ENCODE results near the gene SFXN3. TPM values are rescaled to one million over a fixed set of nuclear protein-coding genes. Genes with fewer than 3 reads are reported as not detected.

Gene SFXN3
- total and polyA plus RNA-seq, 2 of the 8 experiments (the other 6 are each of a cell fraction or from before 2014, with no cell fraction given): 2.6 to 2.8 TPM

GRCh38 chr10:101065481-101066145 is 34.6 kb downstream of the SFXN3 start:
- H4K8ac ChIP-seq (ENCODE audit: extremely low read depth, insufficient read depth, low read length): no peak overlapping the region
- no peak overlapping the region for H2BK120ac ChIP-seq (replicated peaks; ENCODE audit: low read depth, low read length)
- H3K4me1 ChIP-seq (replicated peaks in 1 of 4; ENCODE audit: control insufficient read depth in 3 of 4, insufficient read depth in 4 of 4, low read length in 3 of 4): peaks cover 4 to 35% (median 23%) of the 10 kb centered on the region in 4 experiments
- H3K4ac ChIP-seq (replicated peaks; ENCODE audit: insufficient read length, low read depth, low read length): no peak overlapping the region
- H3K27me3 ChIP-seq (replicated peaks in 1 of 4; ENCODE audit: control insufficient read depth in 3 of 4, extremely low read depth in 1 of 4, insufficient read depth in 3 of 4, low read length in 3 of 4): peaks cover 53 to 67% (median 61%) of the 10 kb centered on the region in 4 experiments
- H3K9ac ChIP-seq (replicated peaks in 1 of 4; ENCODE audit: extremely low read depth in 1 of 4, low read depth in 3 of 4, low read length in 3 of 4): no peak overlapping the region
- no peak overlapping the region for H4K5ac ChIP-seq (ENCODE audit: insufficient read length, low read depth, low read length)
- no peaks in the 10 kb centered on the region for H3K9me3 ChIP-seq (ENCODE audit: insufficient read depth in 2 of 2, low read depth in 1 of 2, low read length in 1 of 2)
- H3K36me3 ChIP-seq (ENCODE audit: control insufficient read depth in 2 of 4, insufficient read depth in 4 of 4, low read length in 3 of 4): no peaks in the 10 kb centered on the region; a peak in 1 of 8 replicates
- H3K4me2 ChIP-seq (ENCODE audit: insufficient read depth in 1 of 2, low read depth in 2 of 2, low read length in 2 of 2): peak overlapping the region; percentile 80 to 100
- H2BK20ac ChIP-seq (ENCODE audit: low read length): no peak overlapping the region
- H3K56ac ChIP-seq (replicated peaks; ENCODE audit: insufficient read length, low read depth, low read length): no peak overlapping the region
- ChIA-PET POLR2A (ENCODE audit: partially characterized antibody) (interaction anchor here (8.4 kb wide), 1 partner anchor 17 kb away, joined by 85 read pairs; no protein-coding TSS in a partner anchor), CTCF (ENCODE audit: partially characterized antibody) (interaction anchor here (0.7 to 59.5 kb wide), 7 partner anchors 9 to 1581 kb away, joined by 3 to 2176 read pairs (median 48); partner anchors contain the start of genes KAZALD1, PDZD7 and SFXN3)
- H3K27ac ChIP-seq (ENCODE audit: low read depth, low read length): no peak overlapping the region
- peak overlapping the region; percentile 22; the same call in 1 of the 2 replicates for H2BK12ac ChIP-seq (ENCODE audit: low read depth, low read length)
- FAIRE-seq: no peak
- peaks cover 0 to 19% of the 10 kb centered on the region in 2 experiments for H4K20me1 ChIP-seq (replicated peaks in 1 of 2; ENCODE audit: control insufficient read depth in 1 of 2, insufficient read depth in 2 of 2, low read length in 2 of 2)
- H2AFZ ChIP-seq (ENCODE audit: low read length): no peak overlapping the region
- H2AK5ac ChIP-seq (ENCODE audit: low read depth, low read length): peak overlapping the region; percentile 61; the same call in 1 of the 2 replicates
- no peak overlapping the region for H3K14ac ChIP-seq (ENCODE audit: insufficient read length)
- H2BK15ac ChIP-seq (ENCODE audit: low read length): no peak overlapping the region
- no peaks in the 10 kb centered on the region for H3K79me1 ChIP-seq (ENCODE audit: low read depth, low read length)
- peak overlapping the region in 3 of 4 experiments; percentile 45 to 90 (median 64); a peak in 5 of 8 replicates for H3K4me3 ChIP-seq (ENCODE audit: extremely low read depth in 1 of 4, insufficient read depth in 2 of 4, low read depth in 3 of 4, low read length in 4 of 4)
- no peak overlapping the region for H3K23ac ChIP-seq (ENCODE audit: insufficient read length)
- H4K91ac ChIP-seq (replicated peaks; ENCODE audit: insufficient read length, low read length): no peak overlapping the region
- no peak overlapping the region for H2BK5ac ChIP-seq (ENCODE audit: low read depth, low read length)
- peaks cover 29% of the 10 kb centered on the region; the same call in 1 of the 2 replicates for H3K23me2 ChIP-seq (ENCODE audit: low read depth, low read length)
- H3K79me2 ChIP-seq (ENCODE audit: control insufficient read depth in 1 of 2, insufficient read depth in 2 of 2, low read length in 2 of 2): no peaks in the 10 kb centered on the region
- no peak overlapping the region for H3K18ac ChIP-seq (ENCODE audit: extremely low read depth, low read length)
- DNase-seq (ENCODE audit: low read depth in 1 of 2, low spot score in 2 of 2): no peak
- 62% methylated on average over 3 of the region's 3 CpGs; no CpG with 5 or more reads in 1 of the 2 experiments for WGBS, 2 experiments (ENCODE audit: extremely low coverage in 1 of 2, insufficient coverage in 1 of 2, insufficient read length in 1 of 2, insufficient replicate concordance in 2 of 2, low coverage in 1 of 2, low lambda C conversion rate in 2 of 2, missing lambda C conversion rate in 1 of 2)
- TF ChIP-seq, protein P1, sequence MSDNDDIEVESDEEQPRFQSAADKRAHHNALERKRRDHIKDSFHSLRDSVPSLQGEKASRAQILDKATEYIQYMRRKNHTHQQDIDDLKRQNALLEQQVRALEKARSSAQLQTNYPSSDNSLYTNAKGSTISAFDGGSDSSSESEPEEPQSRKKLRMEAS (IDR thresholded peaks at IDR 0.05): no peak
- TF ChIP-seq RXRA (IDR thresholded peaks at IDR 0.05; ENCODE audit: insufficient read depth, low read depth, low read length) (no peak), ZNF274 (IDR thresholded peaks at IDR 0.05; ENCODE audit: borderline replicate concordance, extremely low read depth, low read length) (no peak), POLR2A (IDR thresholded peaks at IDR 0.05; ENCODE audit: control extremely low read depth in 1 of 2, low read depth in 2 of 2, low read length in 2 of 2) (no peak)
- TF ChIP-seq, protein P2, sequence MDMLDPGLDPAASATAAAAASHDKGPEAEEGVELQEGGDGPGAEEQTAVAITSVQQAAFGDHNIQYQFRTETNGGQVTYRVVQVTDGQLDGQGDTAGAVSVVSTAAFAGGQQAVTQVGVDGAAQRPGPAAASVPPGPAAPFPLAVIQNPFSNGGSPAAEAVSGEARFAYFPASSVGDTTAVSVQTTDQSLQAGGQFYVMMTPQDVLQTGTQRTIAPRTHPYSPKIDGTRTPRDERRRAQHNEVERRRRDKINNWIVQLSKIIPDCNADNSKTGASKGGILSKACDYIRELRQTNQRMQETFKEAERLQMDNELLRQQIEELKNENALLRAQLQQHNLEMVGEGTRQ (IDR thresholded peaks at IDR 0.05; ENCODE audit: low read length): no peak
- TF ChIP-seq, protein P3, sequence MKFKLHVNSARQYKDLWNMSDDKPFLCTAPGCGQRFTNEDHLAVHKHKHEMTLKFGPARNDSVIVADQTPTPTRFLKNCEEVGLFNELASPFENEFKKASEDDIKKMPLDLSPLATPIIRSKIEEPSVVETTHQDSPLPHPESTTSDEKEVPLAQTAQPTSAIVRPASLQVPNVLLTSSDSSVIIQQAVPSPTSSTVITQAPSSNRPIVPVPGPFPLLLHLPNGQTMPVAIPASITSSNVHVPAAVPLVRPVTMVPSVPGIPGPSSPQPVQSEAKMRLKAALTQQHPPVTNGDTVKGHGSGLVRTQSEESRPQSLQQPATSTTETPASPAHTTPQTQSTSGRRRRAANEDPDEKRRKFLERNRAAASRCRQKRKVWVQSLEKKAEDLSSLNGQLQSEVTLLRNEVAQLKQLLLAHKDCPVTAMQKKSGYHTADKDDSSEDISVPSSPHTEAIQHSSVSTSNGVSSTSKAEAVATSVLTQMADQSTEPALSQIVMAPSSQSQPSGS (IDR thresholded peaks at IDR 0.05; ENCODE audit: low read length): no peak

Data from H1 (cell line).